ENCODE measurements around the gene ANKLE1. TPM values are rescaled to one million over a fixed set of nuclear protein-coding genes. Genes with fewer than 3 reads are reported as not detected.

The ANKLE1 gene
- total RNA-seq, 1 experiment from 2014 or later = 9.1 TPM

GRCh38 chr19:17309198-17309964 is 27.7 kb downstream of the ANKLE1 start, which contains the start of gene DDA1 (continued):
- TF ChIP-seq ZNF532 (CRISPR knock-in tag; IDR thresholded peaks at IDR 0.05; ENCODE audit: borderline replicate concordance) (no peak), ZNF423 (CRISPR knock-in tag; IDR thresholded peaks at IDR 0.05) (no peak), ZNF232 (CRISPR knock-in tag; IDR thresholded peaks at IDR 0.05) (no peak), MAX (CRISPR knock-in tag; IDR thresholded peaks at IDR 0.05) (no peak), JAZF1 (CRISPR knock-in tag; IDR thresholded peaks at IDR 0.05) (no peak), PRRX2 (CRISPR knock-in tag; IDR thresholded peaks at IDR 0.05) (no peak), TCF7 (CRISPR knock-in tag; IDR thresholded peaks at IDR 0.05; ENCODE audit: low read depth) (no peak), ZNF121 (CRISPR knock-in tag; IDR thresholded peaks at IDR 0.05) (no peak), ATF6 (CRISPR knock-in tag; IDR thresholded peaks at IDR 0.05) (no peak), NR3C1 (CRISPR knock-in tag; conservative IDR thresholded peaks at IDR 0.05; ENCODE audit: low read depth) (no peak), MXD4 (CRISPR knock-in tag; IDR thresholded peaks at IDR 0.05; ENCODE audit: borderline replicate concordance) (no peak), SOX15 (CRISPR knock-in tag; IDR thresholded peaks at IDR 0.05) (no peak), CREM (CRISPR knock-in tag; IDR thresholded peaks at IDR 0.05) (no peak), IRF2 (CRISPR knock-in tag; IDR thresholded peaks at IDR 0.05; ENCODE audit: borderline replicate concordance, low read depth) (no peak), ARID4B (CRISPR knock-in tag; IDR thresholded peaks at IDR 0.05; ENCODE audit: borderline replicate concordance) (no peak), NFATC4 (CRISPR knock-in tag; IDR thresholded peaks at IDR 0.05) (no peak), ZNF671 (CRISPR knock-in tag; IDR thresholded peaks at IDR 0.05) (no peak), ZNF219 (CRISPR knock-in tag; IDR thresholded peaks at IDR 0.05; ENCODE audit: borderline replicate concordance) (no peak), RORB (CRISPR knock-in tag; IDR thresholded peaks at IDR 0.05) (no peak), NR2C2 (CRISPR knock-in tag; IDR thresholded peaks at IDR 0.05) (peak; percentile 97), ELF4 (CRISPR knock-in tag; IDR thresholded peaks at IDR 0.05; ENCODE audit: low read depth) (no peak), KAT7 (CRISPR knock-in tag; IDR thresholded peaks at IDR 0.05; ENCODE audit: borderline replicate concordance) (0 out of 2 replicates have a peak, but pooled peaks have one; percentile 48), ZNF317 (CRISPR knock-in tag; IDR thresholded peaks at IDR 0.05; ENCODE audit: borderline replicate concordance, low read depth) (no peak), JUN (CRISPR knock-in tag; IDR thresholded peaks at IDR 0.05) (no peak)

All from WTC11 (cell line).